Fibroblast of skin of right biceps (primary cell): ENCODE measurements around the gene SS18L1.

ENCODE experiments used
- DNase-seq: peaks from one replicate; pipeline ENCODE4 v3.0.0-alpha.2; 2013

The SS18L1 gene

GRCh38 chr20:62197311-62197710 lies 53.7 kb downstream of the SS18L1 start:
- DNase-seq = no peak

GRCh38 chr20:62197801-62198200 lies 54.2 kb downstream of the SS18L1 start:
- no peak for DNase-seq

DNA sequence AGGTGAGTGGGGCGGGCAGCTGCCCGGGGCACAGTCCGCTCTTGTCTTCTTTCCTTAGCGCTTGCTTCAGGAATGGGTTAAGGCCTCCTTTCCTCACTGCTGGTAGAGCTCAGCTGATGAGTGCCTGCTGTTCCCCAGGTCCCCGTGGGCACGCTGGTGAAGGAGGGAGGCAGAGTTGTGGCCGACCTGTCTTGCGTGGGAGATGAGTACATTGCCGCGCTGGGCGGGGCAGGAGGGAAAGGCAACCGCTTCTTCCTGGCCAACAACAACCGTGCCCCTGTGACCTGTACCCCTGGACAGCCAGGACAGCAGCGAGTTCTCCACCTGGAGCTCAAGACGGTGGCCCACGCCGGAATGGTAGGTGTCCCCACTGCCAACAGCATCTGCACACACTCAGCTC lies 54.9 kb downstream of the SS18L1 start:
- DNase-seq = no peak

GRCh38 chr20:62198931-62199330 lies 55.4 kb downstream of the SS18L1 start:
- DNase-seq = no peak

DNA sequence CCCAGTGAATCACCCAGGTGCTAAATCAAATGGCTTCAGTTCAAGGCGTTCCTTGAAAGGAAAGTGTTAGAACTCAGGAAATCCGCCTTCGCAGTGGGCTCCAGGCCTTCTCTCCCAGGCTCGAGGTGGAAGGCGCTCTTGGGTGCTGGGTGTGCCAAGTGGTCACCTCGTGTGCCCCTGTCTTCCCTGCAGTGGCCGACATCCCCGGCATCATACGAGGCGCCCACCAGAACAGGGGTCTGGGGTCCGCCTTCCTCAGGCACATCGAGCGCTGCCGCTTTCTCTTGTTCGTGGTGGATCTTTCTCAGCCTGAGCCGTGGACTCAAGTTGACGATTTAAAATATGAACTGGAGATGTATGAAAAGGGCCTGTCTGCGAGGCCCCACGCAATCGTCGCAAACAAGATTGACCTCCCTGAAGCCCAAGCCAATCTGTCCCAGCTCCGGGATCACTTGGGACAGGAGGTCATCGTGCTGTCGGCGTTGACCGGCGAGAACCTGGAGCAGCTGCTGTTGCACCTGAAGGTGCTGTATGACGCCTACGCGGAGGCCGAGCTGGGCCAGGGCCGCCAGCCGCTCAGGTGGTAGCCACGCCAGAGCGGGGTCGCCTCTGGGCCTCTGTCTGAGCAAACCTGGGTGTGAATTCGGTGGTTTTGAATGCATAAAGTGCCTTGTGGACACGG lies 57.1 kb downstream of the SS18L1 start:
- no peak for DNase-seq

- DNase-seq = no peak
Observed at GRCh38 chr20:62201173-62202082, 57.9 kb downstream of the SS18L1 start.

- DNase-seq = peak; percentile 47
Observed at GRCh38 chr20:62202083-62202395, 58.5 kb downstream of the SS18L1 start.

GRCh38 chr20:62202676-62203377 lies 59.3 kb downstream of the SS18L1 start:
- DNase-seq = no peak

DNA sequence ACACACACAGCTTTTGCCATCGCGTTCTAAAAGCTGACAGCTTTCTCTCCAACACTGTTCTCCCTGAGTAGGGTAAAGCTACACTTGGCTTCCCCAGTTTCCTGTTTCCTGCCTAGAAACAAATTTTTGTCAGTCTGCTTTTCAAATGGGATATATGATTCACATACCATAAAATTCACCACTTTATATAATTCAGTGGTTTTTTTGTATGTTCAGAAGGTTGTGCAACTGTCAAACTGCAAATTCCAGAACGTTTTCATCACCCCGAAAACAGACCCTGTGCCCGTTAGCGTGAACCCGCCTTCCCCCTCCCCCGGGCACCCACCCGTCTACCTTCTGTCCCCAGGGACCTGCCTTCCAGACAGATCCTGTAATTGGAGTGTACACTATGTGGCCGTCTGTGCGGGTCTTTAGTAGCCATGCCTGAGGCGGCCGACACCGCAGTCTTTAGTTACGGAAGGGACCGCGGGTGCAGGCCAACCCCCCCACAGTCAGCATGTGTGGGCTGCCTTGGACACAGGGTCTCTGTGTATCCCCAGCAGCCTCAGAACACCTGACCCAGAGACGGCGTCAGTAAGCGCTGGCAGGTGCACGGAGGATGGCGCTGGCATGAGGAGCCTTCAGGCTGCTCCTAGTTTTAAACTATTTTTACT lies 59.9 kb downstream of the SS18L1 start:
- DNase-seq = peak; percentile 78

DNA sequence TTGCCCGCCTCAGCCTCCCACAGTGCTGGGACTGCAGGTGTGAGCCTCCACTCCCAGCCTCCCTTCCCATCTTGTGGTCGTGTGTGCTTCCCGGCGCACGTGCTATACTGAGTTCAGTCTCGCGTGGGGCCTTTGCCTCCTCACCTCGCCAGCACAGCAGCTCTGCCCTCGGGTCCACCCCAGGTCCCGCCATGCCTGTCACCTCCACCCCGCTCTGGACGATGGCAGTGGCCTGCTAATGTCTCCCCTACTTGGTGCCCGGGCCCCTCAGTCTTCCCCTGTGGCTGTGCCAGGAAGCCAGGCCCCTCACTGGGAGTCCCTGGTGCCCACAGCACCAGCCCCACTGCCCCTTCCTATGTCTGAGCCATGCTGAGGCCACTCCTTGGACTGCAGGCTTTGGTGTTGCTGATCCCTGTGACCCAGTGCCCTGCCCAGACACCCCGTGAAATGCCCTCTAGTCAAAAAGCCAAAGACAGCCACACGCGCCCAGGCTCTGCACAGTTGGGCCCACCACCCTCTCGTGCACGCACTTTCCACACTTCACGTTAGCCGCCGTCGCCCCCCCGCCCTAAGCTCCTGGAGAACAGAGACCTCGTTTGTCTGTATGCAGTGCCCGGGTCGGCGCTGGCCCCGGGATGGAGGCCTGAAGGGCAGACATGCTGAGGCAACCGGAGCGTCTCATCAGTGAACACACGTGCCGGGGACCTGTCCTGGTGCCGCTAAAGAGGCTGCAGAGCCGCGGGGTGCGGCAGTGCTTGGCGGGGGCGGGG lies 62.2 kb downstream of the SS18L1 start:
- DNase-seq = no peak

- DNase-seq = no peak
Observed at GRCh38 chr20:62206388-62206775, 62.8 kb downstream of the SS18L1 start.

GRCh38 chr20:62208061-62208794 lies 64.7 kb downstream of the SS18L1 start:
- no peak for DNase-seq

DNA sequence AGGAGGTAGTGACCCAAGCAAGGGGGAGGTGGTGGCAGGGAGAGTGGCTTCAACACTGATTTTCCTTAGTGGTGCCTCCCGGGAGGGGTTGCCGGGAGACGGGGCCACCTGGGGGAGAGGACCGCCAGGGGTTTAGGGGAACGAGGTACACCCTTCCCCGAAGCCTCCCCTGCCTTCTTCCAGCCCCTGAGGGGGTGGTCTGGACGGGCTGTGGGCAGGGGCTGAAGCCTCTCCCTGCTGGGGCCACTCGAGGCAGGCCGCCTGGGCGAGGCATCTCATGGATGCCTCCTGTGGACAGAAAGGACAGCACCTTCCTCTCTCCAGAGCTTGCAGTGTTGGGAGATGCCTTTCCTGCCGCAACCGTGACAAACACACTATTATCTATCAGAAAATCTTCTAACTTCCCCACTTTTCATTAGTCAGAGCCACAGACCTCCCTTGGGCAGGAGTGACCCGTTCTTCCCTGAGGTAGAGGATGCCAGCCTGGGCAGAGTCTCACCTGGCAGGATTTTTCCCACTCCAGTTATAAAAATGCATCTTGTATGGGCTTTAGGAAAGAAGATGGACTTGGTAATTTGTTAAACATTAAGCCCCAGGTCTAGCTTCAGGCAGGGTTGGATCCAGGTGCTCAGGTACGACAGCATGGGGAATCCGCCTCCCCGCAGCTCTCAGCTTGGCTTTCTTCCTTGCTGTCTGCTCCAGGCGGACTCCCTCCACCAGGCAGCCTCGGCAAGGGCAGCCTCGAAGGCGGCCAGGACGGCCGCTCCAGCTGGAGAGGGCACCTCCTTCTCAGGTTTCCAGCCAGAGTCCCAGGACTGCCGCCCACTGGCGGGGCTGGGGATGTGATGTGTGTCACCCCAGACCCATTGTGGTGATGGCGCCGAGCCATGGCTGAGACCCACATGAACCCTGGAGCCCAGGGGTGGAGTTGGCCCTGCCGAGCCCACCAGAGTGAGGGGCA lies 65.5 kb downstream of the SS18L1 start:
- DNase-seq = no peak

- DNase-seq = no peak
Observed at GRCh38 chr20:62209850-62210495, 66.4 kb downstream of the SS18L1 start.

- no peak for DNase-seq
Observed at GRCh38 chr20:62210496-62210855, 66.9 kb downstream of the SS18L1 start.

GRCh38 chr20:62211216-62211615 lies 67.6 kb downstream of the SS18L1 start:
- no peak for DNase-seq

DNA sequence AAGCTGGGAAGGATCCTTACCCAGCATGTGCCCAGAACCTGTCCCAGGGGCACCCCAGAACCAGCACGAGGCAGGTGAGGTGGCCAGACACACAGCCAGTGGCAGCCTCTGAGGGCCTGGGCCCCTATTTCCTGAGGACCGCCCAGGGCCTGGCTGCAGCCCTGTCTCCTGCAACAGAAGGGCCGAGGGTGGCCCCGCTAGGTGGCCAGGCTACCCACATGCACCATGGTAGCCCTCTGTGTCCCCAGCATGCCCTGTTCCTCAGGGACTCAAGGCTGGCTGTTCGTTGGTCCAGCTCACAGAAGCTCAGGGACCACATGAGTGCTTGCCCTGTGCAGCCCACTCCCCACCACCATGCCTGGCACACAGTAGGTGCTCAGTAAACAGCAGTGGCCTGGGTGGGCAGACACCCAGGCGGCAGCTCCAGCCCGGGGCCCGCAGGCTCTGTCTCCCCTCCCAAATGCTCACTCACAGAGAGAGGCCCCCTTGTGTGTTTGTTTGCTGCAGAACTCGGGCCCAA lies 68.3 kb downstream of the SS18L1 start:
- no peak for DNase-seq

DNA sequence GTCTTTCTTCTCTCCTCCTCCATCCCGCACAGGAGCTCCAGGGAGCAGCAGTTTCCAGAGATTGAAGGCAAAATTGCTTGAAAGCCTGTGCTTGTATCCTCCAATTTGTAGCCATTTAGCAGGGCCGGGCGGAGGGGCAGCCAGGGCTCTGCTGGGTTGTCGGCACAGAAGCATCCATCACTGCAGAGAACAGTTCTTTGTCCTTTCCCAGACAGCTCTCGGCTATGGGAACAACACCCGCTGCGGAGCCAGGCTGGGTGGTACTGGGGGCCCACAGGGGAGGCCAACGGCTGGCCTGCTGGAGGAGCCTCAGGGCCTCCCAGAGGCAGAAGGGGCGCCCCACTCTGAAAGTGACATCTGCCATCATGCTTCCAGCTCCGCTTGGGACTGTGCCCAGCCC lies 68.7 kb downstream of the SS18L1 start:
- DNase-seq = no peak

DNA sequence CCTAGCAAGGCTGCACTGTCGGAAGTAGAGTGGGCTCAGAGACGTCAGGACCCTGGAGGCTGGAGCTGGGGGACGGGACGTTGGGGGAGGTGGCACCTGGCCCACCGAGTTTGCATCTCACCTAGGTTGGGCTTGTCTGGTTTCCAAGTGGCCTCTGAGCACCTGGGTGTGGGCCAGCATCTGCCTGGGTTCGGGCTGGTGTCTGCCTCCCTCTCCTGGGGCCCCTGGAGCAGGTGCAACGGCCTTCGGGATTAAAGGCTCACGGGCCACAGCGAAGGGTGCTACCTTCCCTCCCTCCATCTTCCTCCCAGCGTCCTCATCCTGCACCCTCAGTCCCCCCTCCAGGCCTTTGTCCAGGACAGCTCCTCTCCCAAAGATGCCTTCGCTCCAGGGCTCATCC lies 70.5 kb downstream of the SS18L1 start:
- no peak for DNase-seq
